Kidney epithelial cell (primary cell): Measurements from ENCODE around the gene WDR83. TPM values are rescaled to one million over a fixed set of nuclear protein-coding genes. Genes with fewer than 3 reads are reported as not detected.

Source experiments
- DNase-seq: peaks from one replicate; pipeline ENCODE4 v3.0.0-alpha.2; 2010; ENCODE audit warnings: low read depth
- H3K27me3 ChIP-seq: 2 replicates; pipeline ENCODE4 v1.6.0; 2011; ENCODE audit warnings: low read length; ENCODE audit not compliant: control insufficient read depth, insufficient read depth
- H3K36me3 ChIP-seq: 2 replicates; pipeline ENCODE4 v1.5.1; 2011; ENCODE audit warnings: low read length; ENCODE audit not compliant: control insufficient read depth, insufficient read depth
- H3K4me3 ChIP-seq: 2 replicates; pipeline ENCODE4 v1.5.1; 2011; ENCODE audit warnings: low read depth, mild to moderate bottlenecking, control low read depth, low read length
- CTCF ChIP-seq: IDR thresholded peaks from 2 replicates; pipeline ENCODE4 v1.5.1; 2011; ENCODE audit warnings: mild to moderate bottlenecking, moderate library complexity, low read length, control low read depth, inconsistent platforms; ENCODE audit not compliant: insufficient read depth, poor library complexity, severe bottlenecking
- total RNA-seq: library from RNA; depleted of rRNA; stranded (reverse); fragments of >200 nt; gene quantifications from 2 replicates; pipeline ENCODE4 v1.2.3, GENCODE V29; 2015

The WDR83 gene
- total RNA-seq, 1 donor from 2014 or later: 15.7 TPM

- H3K36me3 ChIP-seq: peaks cover 5% of the 10 kb centered on the region
- no peak for TF ChIP-seq CTCF
- H3K27me3 ChIP-seq: no peaks in the 10 kb centered on the region
- peak; percentile 92 for DNase-seq
- peak within 1 kb of the TSS; percentile 90 for H3K4me3 ChIP-seq
These were observed 14.7 kb downstream of the WDR83 start, which contains the start of gene DHPS for GRCh38 chr19:12681074-12681987. Gene DHPS, minus strand, starts transcription at chr19:12681880. Its CDS starts 114 bp downstream, at chr19:12681766.

GRCh38 chr19:12685831-12686230 lies 19.2 kb downstream of the WDR83 start:
- DNase-seq: no peak
- H3K27me3 ChIP-seq: no peaks in the 10 kb centered on the region
- TF ChIP-seq CTCF: no peak
- H3K36me3 ChIP-seq: no peaks in the 10 kb centered on the region
- H3K4me3 ChIP-seq: no peak overlapping the region

GRCh38 chr19:12687496-12688196 lies 21.0 kb downstream of the WDR83 start, which contains the start of gene GNG14:
Gene GNG14, plus strand, starts transcription at chr19:12687998. Its CDS starts 51 bp downstream, at chr19:12688049.
- H3K27me3 ChIP-seq: no peaks in the 10 kb centered on the region
- H3K36me3 ChIP-seq: no peaks in the 10 kb centered on the region
- no peak within 1 kb of the TSS for H3K4me3 ChIP-seq
- TF ChIP-seq CTCF: no peak
- DNase-seq: no peak

- DNase-seq: no peak
- H3K4me3 ChIP-seq: no peak overlapping the region
- no peak for TF ChIP-seq CTCF
- no peaks in the 10 kb centered on the region for H3K27me3 ChIP-seq
- no peaks in the 10 kb centered on the region for H3K36me3 ChIP-seq
These were observed 22.4 kb downstream of the WDR83 start for GRCh38 chr19:12689012-12689411.

GRCh38 chr19:12689581-12690216 lies 23.1 kb downstream of the WDR83 start:
- TF ChIP-seq CTCF: no peak
- Histone ChIP-seq H3K27me3 (no peaks in the 10 kb centered on the region), H3K36me3 (no peaks in the 10 kb centered on the region), H3K4me3 (no peak overlapping the region)
- no peak for DNase-seq
